HPDE6-E6E7 (cell line): ENCODE data around the gene GUCY2C.

Experiments used
- DNase-seq: peaks from one replicate; pipeline ENCODE4 v3.0.0; 2011; ENCODE audit warnings: missing footprints; ENCODE audit errors: extremely low spot score

Gene GUCY2C

DNA sequence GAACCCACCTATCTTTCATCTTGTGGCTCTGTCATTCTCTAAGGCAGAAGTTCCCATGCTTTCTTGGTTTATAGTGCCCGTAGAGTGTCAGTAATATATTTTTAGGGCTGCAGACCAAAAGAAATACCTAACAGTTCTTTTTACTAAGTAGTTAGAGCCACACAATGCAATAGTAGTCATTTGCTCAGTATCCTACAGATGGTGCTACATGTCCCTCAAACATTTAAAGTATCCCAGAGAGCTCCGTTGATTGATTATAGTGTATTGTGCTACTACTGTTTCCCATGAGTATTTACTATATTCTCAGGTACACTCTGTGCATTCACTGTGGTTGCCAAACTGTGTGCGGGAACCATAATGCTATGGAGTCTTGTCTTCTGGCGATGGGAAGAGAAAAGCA is 124.0 kb downstream of the GUCY2C start:
- no peak for DNase-seq

GRCh38 chr12:14571779-14572178 is 124.6 kb downstream of the GUCY2C start:
- DNase-seq, result no peak

- no peak for DNase-seq
Measured at GRCh38 chr12:14570231-14570630, 126.2 kb downstream of the GUCY2C start.

DNA sequence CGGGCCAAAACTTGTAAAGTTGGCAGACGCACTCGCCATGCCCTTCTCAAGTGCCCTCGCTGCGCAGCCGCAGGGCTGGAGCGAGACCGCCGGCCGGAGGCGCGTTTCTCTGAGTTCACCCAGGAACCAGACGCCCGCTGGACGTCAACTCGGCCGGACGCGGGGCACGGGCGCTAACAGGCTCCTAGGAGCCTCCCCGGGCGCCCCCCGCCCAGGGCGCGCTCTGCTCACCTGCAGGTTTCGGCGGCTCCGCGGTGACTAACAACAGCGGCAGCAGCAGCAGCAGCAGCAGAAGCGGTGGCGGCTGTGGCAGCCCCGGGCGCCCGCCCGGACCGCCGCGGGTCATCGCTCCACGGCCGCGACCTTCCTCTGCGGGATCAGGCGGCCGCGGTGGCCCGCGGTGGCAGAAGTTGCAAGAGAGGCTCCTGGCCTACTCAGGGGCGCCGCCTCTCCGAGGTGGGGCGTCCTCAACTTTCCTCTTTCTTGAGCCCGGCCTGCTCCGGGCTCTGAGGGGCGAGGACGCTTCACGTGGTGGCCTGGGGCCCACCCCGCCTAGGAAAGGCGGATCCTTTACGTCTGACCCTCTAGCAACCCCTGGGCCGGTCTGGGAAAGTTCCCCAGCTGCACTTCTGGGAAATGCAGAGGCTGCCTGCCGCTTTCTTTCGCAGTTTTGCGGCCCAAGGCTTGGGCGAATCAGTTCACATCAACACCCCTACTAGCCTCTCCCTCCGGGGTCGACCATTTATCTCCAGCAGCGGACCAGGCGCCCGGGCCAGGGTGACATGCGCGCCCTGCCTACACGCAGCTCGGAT is 128.8 kb downstream of the GUCY2C start, which contains the start of gene PLBD1:
TSS of gene PLBD1 (minus strand) at position 533 of the 812 bp plus-strand sequence. CDS start at position 346, 187 bp downstream.
- peak; percentile 12 for DNase-seq

DNA sequence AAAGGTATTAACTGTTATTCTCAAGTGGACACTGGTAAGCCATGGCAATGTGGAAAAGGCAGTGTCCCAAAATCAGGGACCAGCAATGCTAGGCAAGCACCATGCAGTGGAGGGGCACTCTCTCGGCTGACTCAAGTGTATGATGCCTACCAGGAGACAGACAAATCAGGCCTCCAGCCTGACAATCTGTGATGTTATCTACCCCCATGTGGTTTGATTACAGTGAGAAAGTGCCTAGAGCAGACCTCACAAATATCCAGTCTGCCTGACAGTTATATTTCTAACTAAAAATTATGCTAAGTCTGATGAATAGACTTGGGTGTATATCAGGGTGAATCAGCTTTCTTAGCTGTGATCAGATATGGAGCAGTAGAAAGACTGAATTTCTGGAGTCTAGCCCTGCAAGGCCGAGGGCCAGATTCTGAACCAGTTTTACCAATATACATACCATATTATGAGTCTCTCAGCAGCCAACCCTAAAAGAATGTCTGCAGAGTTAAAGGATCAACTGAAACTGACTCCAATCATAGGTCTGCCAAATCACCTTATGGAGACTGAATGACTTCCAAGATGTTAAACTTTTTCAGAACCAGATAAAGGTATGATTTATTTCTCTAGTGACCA is 132.0 kb downstream of the GUCY2C start:
- no peak for DNase-seq

DNA sequence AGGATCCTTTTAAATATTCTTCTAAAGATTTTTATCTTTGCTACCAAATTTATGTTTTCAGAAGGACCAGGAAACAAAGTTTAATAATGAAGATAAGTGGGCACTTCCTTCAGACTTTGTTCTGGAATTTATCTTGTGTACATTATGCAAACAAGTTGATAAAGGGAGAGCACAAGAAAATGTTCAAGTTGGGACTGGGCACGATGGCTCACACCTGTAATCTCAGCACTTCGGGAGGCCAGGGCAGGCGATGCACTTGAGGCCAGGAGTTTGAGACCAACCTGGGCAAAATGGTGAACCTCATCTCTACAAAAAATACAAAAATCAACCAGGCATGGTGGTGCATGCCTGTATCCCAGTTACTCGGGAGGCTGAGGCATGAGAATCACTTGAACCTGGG is 133.4 kb downstream of the GUCY2C start:
- no peak for DNase-seq
